Hematopoietic multipotent progenitor cell treated with erythropoietin and hydrocortisone succinate and interleukin-3 and kit ligand, for 15 days (in vitro differentiated cells): ENCODE results near the gene TBC1D8.
A peak's percentile ranks its signal among the peaks of the same experiment; 100 is the strongest.

ENCODE experiments used
- DNase-seq: peaks from one replicate; pipeline ENCODE4 v3.0.0-alpha.2; 2015; ENCODE audit warnings: low spot score

Gene TBC1D8

GRCh38 chr2:101026923-101027469 is 124.2 kb downstream of the TBC1D8 start:
- no peak for DNase-seq

DNA sequence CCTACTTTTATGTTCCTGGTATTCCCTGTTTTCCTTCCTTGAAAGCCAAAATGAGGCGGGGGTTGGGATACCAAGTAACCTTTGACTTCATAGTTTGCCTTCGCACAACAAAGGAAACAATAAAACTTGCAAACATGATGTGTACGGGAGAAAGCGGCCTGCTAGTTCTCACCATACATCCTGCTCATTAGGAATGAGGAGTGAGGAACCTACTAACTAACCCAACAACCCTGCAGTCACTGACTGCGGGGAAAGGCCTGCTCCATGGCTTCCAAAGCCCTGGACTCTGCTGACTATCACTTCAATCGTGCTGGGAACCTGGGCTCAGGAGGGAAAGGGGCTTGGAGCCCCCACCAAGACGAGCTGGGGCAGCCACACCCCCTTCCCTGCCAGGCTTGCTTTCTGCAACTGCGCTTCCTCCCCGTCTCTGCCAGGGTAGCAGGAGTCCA is 124.9 kb downstream of the TBC1D8 start:
- no peak for DNase-seq

- no peak for DNase-seq
These were observed 125.6 kb downstream of the TBC1D8 start for GRCh38 chr2:101025561-101025960.

DNA sequence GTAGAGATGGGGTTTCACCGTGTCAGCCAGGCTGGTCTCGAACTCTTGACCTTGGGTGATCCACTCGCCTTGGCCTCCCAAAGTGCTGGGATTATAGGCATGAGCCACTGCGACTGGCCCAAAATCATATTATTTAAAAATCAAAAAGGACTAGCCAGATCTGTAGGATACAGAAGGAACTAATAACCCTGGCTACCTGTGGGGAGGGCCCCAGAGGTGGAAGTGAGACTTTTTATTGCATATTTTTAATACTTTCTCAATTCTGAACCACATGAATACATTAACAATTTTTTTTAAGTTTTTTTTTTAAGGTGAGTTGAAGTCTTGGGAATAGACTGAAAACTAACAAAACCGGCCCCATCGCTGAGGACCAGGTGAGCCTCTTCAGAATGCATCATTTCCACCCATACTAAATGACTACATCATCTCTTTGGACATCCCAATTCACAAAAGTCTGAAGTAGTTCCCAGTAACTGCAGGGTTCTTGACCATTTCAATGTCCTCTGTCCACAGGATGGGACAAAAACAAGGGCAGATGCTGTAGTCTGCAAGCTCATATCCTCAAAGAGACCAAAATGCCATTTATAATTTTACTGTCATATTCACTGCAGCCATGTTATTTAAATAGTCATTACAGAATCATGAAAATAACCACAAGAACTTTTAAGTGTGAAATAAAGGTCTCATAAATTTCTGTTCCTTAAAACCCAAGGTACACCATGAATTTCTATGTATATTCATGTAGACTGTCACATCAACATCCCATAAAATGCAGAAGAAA is 127.7 kb downstream of the TBC1D8 start:
- no peak for DNase-seq

DNA sequence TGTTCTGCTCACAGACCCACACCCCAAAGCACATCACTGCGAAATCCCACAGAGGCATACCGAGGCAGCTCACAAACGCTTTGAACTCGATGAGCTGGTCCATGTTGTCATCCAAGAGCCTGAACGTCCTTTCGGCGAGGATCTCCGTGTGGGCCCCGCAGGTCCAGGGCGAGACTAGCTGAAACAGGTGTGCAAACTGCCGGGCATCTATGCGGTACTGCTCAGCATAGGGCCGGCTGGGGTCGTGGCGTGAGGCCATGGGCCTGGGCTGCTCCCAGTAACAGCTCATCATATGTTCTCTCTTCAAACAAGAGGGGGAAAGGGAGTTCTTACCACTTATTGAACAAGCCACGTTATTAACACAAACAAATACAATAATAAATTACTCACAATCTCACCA is 129.0 kb downstream of the TBC1D8 start:
- DNase-seq, result no peak

DNA sequence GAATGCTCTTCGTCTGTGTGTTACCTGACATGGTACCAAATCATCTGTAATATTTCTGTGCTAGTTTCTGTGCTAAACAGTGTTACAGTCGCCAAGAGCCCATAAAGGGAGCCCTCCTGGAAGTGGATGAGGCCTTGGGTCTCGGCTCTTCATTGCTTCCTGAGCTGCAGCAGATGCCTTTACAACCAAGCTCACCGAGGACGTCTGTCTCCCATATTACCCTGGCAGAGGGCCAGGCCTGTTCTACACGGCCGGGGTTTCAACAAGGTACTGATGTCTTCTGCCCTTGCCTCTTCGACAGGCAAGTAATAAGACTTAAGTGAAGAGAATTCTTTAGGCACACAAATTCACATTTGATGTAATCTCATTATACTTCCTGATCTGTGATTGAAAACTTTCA is 132.2 kb downstream of the TBC1D8 start:
- no peak for DNase-seq

DNA sequence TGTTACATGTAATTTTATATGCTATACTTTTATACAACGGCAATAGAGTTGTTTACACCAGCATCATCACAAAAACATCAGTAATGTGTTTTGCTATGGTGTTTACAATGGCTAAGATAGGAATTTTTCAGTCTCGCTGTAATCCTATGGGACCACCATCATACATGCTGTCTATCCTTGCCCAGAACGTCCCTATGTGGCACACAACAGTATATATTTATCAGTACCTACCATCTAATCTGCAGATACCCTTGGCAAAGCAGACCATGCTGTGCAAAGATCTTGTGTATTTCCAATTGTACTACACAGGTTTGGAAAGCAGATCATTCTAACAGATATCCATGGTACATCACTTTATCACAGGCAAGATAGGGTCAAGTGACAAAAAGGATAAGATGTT is 133.8 kb downstream of the TBC1D8 start:
- no peak for DNase-seq

- DNase-seq, result no peak
These were observed 136.8 kb downstream of the TBC1D8 start for GRCh38 chr2:101014264-101014857.

- DNase-seq, result peak; percentile 59
These were observed 138.4 kb downstream of the TBC1D8 start for GRCh38 chr2:101012706-101013181.

DNA sequence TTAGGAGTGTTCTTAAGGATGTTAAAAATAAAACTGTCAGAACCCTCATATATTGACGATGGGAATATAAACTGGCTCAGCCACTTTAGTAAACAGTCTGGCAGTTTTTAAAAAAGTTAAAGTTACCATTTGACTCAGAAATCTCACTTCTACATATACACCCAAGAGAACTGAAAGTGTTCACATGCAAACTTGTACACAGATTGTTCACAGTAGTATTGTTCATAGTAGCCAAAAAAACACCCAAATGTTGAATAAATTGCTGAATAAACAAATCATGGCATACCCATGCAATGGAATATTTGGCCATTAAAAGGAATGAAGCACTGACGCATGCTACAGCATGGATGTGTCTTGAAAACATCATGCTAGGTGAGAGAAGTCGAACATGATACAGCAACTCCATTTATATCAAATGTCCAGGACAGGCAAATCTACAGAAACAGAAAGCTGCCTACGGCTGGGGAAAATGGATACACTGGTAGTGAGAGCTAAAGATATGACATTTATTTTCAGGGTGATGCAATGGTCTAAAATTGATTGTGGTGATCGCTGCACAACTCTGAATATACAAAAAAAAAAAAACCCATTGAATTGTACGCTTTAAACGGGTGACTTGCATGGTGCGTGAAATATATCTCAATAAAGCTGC is 139.0 kb downstream of the TBC1D8 start:
- DNase-seq, result no peak

DNA sequence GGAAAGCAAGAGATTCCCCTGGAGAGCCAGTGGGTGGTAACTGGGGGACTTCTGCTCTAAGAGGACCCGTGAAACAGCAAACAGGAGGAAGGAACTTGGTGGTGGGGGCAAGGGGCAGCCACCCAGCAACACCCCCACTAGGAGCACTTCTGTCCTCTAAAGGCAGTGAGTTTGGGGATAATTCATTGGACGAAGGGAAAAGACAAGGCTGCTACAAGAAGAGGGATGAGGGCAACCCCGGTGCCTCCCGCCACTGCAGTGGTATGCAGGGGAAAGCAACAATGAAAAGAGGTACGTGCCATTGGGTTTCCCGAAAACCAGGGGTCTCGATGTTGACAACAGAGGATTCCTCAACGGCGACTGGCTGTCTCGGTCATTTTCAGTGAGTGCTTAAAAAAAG is 140.0 kb downstream of the TBC1D8 start:
- no peak for DNase-seq

DNA sequence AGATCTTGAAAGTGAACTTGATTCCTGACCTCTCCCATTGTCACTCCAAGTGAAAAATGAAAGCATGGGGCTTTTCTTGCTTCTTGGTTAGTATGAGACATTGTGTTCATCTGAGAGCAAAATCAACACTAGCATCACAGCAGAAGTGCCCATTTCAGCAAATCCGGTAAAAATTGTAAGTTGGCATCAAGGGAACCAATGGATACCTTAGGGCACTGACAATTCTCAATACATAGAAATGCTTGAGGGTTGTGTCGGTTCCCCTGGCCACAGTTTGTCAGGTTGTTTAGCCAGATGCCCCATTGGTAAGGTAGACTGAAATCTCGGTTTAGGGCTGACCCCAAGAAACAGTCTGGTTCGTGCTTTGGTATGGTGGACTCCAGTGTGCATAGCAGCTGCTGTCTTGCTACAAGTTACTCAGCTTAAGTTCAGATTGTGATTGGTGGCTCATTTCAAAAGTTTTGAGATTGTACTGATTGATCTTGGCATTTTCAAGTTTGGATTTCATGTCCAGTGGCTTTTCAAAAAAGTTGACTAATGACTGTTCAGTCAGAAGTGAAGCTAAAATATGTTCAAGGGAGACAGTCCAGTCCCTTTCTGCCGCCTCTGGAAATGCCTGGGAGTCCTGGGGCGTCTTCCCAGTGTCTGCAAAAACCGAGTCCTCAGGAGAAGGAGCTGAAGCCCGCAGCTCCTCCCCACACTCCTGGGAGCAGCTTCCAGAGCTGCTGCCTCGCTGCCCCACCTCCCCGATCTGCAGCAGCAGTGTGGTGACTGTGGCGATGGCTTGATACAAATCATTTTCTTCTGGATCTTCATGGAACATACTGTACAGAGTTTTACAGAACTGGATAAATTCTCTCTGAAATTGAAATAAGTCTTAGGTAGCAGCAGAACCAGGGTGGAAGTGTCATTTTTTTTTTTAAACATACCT is 143.5 kb downstream of the TBC1D8 start:
- no peak for DNase-seq

GRCh38 chr2:101006065-101006715 is 145.0 kb downstream of the TBC1D8 start:
- no peak for DNase-seq

- DNase-seq, result no peak
These were observed 146.4 kb downstream of the TBC1D8 start for GRCh38 chr2:101004620-101005325.

- DNase-seq, result no peak
These were observed 147.9 kb downstream of the TBC1D8 start for GRCh38 chr2:101003278-101003775.

- DNase-seq, result no peak
These were observed 148.5 kb downstream of the TBC1D8 start for GRCh38 chr2:101002562-101003277.

GRCh38 chr2:101001691-101002561 is 149.3 kb downstream of the TBC1D8 start, which contains the start of gene RPL31:
RPL31 (plus strand) TSS chr2:101002289; CDS start chr2:101002702, 413 bp downstream.
- DNase-seq, result peak; percentile 95

- no peak for DNase-seq
These were observed 151.2 kb downstream of the TBC1D8 start for GRCh38 chr2:100999995-101000394.

GRCh38 chr2:100998235-100998573 is 153.0 kb downstream of the TBC1D8 start:
- no peak for DNase-seq
